ENCODE data around the gene AKT3.

DNA sequence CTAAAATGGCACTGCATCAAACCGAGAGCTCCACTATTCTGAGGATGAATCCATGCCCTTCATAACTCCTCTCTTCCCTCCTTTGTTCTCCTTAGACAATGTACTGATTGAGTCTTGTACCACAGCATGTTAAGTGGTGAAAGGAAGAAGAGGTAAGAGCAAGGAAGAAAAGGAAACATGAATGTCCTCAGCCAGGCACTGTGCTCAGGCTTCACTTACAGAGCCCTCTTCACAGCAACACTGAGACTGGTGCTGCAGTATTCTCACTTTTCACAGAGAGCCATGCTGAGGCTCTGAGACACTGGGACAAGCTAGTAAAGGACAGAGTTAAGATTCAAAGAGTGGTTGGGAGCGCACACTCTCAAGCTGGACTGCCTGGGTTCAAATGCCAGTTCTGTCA lies 143.5 kb downstream of the AKT3 start:
- no peak for TF ChIP-seq POLR2A (IDR thresholded peaks at IDR 0.05)
- TF ChIP-seq, protein P1, sequence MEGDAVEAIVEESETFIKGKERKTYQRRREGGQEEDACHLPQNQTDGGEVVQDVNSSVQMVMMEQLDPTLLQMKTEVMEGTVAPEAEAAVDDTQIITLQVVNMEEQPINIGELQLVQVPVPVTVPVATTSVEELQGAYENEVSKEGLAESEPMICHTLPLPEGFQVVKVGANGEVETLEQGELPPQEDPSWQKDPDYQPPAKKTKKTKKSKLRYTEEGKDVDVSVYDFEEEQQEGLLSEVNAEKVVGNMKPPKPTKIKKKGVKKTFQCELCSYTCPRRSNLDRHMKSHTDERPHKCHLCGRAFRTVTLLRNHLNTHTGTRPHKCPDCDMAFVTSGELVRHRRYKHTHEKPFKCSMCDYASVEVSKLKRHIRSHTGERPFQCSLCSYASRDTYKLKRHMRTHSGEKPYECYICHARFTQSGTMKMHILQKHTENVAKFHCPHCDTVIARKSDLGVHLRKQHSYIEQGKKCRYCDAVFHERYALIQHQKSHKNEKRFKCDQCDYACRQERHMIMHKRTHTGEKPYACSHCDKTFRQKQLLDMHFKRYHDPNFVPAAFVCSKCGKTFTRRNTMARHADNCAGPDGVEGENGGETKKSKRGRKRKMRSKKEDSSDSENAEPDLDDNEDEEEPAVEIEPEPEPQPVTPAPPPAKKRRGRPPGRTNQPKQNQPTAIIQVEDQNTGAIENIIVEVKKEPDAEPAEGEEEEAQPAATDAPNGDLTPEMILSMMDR (IDR thresholded peaks at IDR 0.05) = no peak

Data from esophagus squamous epithelium (tissue), 4 donors.